ENCODE results near the gene HECW1.

- TF ChIP-seq TAF1 (IDR thresholded peaks at IDR 0.05; ENCODE audit: low read depth, low read length) (no peak), POLR2AphosphoS5 (IDR thresholded peaks at IDR 0.05; ENCODE audit: low read depth, low read length) (no peak), POLR2A (IDR thresholded peaks at IDR 0.05; ENCODE audit: low read depth, low read length) (0 out of 2 replicates have a peak, but pooled peaks have one; percentile 15)
Measured at GRCh38 chr7:43612599-43613589, 500.4 kb downstream of the HECW1 start.

All from GM12891 (cell line).